ENCODE measurements around the gene CARNS1.

CARNS1 gene, protein sequence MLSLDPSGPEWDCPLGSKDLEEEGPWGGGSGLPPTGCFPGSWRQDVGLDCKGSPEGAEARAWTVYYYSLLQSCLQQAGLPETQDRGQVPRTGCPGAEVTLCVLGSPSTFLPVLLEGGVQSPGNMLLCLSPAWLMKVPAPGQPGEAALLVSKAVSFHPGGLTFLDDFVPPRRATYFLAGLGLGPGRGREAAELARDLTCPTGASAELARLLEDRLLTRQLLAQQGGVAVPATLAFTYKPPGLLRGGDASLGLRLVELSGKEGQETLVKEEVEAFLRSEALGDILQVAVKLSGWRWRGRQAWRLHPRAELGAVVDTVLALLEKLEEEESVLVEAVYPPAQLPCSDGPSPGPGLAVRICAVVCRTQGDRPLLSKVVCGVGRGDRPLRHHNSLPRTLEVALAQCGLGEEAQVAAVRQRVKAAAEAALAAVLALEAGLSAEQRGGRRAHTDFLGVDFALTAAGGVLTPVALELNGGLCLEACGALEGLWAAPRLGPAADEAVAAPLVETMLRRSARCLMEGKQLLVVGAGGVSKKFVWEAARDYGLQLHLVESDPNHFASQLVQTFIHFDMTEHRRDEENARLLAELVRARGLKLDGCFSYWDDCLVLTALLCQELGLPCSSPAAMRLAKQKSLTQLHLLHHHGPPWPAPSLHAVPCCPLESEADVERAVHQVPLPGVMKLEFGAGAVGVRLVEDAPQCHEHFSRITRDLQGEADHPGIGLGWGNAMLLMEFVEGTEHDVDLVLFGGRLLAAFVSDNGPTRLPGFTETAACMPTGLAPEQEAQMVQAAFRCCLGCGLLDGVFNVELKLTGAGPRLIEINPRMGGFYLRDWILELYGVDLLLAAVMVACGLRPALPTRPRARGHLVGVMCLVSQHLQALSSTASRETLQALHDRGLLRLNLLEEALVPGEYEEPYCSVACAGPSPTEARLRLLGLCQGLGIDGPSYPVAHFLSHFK

GRCh38 chr11:67415501-67416304 lies at the start of gene CARNS1:
Gene CARNS1, plus strand, starts transcription at chr11:67415678. Its CDS starts 522 bp downstream, at chr11:67416200.
- no peak for DNase-seq

DNA sequence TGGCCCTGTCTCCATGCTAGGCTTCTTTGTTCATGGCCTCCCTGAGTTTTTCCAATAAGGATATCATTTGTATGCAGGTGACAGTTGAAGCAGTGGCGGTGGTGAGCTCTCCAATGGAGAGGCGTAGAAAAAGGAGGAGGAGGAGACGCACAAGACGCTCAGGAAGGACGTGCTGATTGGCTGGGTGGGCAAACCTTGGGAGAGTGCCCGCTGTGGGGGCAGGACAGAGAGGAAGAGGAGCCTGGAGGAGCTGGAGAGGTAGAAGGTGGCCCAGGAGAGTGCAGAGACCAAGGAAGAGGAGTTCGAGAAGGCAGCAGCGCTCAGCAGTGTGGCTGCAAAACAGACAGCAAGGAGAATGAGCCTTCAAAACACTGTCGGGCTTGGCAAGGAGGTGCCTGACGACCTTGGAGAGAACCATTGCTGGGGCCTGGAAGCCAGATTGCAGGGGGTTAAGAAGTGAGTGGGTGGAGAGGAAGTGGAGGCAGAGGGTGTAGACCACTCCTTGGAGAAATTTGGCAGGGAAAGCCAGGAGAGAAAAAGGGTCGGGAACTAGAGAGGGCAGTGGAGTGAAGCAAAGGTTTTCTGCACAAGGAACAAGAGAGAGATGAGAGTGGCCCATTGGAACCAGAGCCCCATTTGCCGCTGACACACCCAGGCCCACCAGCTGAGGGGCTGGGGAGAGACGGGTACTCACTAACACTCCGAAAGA lies 49.6 kb upstream of the CARNS1 start:
- no peak for DNase-seq

- DNase-seq, result peak; percentile 74
Measured at GRCh38 chr11:67366546-67366945, 48.9 kb upstream of the CARNS1 start.

DNA sequence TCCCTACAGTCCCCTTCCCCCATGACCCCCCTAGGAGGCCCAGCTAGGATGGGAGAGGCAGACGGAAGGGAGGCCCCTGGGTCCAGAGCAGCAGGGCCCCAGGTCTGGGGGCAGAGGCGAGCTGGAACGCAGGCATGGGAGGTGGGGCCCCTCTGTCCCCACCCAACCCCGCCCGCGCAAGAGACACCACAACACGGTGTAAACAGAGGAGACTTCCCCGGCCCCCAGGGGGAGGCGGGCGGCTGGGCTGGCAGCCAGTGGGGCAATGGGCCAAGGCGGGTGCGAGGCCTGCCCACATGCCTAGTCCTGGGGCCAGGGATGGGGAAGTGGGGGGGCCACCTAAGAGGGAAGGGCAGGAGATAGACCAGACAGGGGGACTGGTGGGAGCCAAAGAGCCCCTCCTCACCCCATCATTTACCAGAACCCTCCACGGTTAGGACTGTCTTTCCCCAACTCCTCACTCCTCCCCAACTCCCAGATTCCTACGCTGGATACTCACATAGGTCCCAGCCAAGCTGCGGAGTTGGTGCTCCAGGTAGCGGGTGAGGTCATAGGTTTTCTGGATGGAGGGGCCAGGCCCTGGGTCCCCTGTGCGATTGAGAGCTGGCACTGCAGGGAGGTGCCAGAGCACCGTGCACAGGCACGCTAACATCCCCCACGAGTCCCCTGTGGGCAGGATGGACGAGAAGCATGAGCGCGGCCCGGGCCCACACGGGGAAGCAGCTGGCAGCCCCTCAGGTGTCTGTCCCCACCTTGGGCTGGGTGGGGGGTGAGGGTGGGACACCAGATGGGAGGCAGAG lies 48.3 kb upstream of the CARNS1 start:
- peak; percentile 67 for DNase-seq

DNA sequence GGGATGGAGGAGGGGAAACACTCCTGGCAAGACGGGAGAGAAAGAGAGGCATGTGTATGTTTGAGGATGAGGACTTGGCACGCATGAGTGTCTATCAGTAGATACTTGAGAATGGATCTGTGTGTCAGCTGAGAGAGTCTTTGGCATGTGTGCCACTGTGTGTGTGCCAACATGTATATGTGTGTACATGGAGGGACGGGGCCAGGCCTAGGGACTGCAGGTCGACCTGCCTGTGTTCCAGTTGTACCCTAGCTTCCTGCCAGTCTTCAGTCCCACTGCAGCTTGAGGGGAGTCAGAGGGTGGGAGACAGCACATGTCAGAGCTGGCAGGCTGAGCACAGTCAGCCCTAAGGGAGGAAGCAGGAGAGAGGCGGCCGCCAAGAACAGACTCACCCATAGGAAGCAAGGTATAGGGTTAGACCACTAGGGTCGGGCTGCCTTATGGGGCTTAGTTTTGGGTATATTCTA lies 47.7 kb upstream of the CARNS1 start:
- no peak for DNase-seq

DNA sequence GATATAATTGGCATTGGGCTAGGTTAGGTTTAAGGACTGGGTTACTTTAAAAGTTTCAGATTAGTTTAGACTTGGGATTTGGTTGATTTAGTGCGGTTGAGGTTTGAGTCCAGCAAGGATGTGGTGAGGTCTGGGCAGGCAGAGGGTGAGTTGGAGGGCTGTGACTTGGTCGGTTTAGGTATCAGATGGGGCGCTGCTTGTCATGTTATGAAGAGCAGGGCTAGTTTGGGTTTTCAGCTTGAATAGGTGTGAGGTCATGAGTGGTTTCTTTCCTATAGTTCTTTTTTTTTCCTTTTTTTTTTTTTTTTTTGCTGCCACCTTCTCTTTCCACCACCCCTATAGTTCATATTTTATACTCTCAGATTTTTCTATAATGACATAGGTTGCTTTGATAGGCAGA lies 46.9 kb upstream of the CARNS1 start:
- no peak for DNase-seq

DNA sequence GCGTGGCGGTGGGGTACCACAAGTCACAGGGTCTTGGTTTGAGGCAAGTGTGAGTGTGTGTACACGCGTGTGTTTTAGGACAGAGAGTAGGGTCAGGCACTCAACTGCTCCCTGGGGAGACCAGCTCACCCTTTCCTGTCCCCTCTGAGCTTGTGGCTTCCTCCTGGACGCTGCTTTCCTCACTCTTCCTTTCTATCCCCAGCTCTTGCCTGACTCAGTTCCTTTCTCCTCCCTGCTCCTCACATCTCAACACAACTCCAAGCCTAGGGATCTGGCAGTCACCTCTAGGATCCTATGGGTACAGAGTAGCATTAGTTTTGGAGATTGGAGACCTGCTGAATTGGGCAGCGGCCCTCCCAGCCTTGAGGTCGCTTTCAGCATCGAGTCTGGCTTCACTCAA lies 46.2 kb upstream of the CARNS1 start:
- no peak for DNase-seq

GRCh38 chr11:67369801-67370284 lies 45.6 kb upstream of the CARNS1 start:
- no peak for DNase-seq

DNA sequence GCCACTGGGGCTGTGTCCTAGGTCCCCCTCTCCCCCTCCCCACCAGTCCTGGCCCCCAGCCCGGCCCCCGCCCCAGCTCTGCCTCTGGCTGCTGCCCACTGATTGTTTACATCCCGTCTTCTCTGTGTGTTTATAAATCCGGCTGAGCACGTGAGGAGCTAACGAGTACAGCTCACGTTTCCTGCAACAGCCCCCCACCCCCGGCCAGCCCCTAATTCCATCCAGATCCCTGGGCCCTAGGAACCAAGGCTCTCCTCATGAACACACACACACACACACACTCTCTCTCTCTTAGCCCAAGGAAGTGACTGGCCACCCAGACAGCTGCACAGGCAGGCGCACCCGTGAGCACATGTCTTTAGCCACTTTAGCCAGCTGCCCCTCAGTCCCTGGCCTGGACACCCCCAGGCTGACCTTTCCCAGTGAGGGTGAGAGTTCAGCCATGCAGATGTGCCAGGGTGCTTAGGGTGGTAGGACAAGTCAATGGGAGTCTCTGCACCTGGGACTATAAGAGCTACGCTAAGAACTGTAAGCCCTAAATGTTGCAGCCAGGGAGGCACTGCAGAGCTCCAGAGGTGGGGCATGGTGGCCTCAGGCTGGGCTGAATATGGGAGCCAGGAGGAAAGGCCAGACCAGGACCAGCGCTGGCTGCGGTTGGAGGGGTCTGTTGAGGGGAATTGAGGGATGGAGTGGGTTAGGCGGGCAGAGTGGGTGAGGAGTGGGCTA lies 45.0 kb upstream of the CARNS1 start:
- DNase-seq, result no peak

GRCh38 chr11:67371189-67371910 lies 44.1 kb upstream of the CARNS1 start:
- no peak for DNase-seq

- DNase-seq, result no peak
Measured at GRCh38 chr11:67371911-67372320, 43.6 kb upstream of the CARNS1 start.

DNA sequence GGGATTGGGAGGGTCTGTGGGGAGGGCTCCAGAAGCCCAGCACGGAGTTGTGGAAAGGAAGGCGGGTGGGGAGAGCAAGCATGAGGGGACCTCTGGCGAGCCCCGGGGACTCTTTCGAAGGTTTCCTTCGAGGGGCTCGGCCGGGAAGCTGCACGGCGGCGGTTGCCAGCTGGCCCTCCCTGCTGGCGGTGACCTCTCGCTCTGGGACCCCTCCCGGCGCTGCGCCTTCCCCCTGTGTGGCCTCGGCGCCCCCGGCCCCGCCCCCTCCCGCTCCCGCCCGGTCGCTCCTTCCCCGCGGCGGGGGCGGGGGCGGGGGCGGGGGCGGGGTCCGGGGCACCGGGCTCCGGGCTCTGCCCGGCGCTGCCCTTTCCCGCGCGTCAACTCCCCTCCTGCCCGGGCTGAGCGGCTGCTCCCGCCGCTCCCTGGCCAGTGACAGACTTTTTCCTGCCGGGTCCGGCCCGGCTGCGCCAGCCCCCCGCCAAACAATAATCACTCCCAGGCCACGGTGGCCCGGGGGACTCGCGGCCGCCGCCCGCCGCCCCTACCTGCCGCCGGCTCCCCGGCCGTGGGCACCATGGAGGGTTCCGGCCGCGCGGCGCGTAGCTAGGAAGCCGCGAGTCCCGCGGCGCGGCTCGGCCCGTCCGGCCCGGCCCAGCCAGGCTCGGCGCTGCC lies 43.0 kb upstream of the CARNS1 start:
- DNase-seq, result no peak

- peak; percentile 75 for DNase-seq
Measured at GRCh38 chr11:67372993-67373647, 42.4 kb upstream of the CARNS1 start, which contains the start of gene CLCF1. Gene CLCF1, minus strand, starts transcription at chr11:67373598. Its CDS starts 59 bp downstream, at chr11:67373539.

- peak; percentile 75 for DNase-seq
Measured at GRCh38 chr11:67373648-67374570, 41.6 kb upstream of the CARNS1 start.

GRCh38 chr11:67374571-67375281 lies 40.8 kb upstream of the CARNS1 start:
- DNase-seq, result no peak

- no peak for DNase-seq
Measured at GRCh38 chr11:67375320-67376055, 40.0 kb upstream of the CARNS1 start.
